Testis (tissue), 2 donors: ENCODE results near the gene SIX5.

Source experiments
- CTCF ChIP-seq, 3 experiments: fragments of 450-650 bp in 2 of 3; fragments of 200-600 bp in 1 of 3; sonication (generic) in 1 of 3; IDR thresholded peaks; one replicate each; pipeline ENCODE4 v1.5.1; 2016 to 2019; ENCODE audit warnings: antibody characterized with exemption in 3 of 3, mild to moderate bottlenecking in 2 of 3, moderate library complexity in 1 of 3
- POLR2A ChIP-seq: fragments of 450-650 bp; IDR thresholded peaks from one replicate; pipeline ENCODE4 v1.6.1; 2017; ENCODE audit warnings: antibody characterized with exemption, mild to moderate bottlenecking, moderate library complexity

- no peak for TF ChIP-seq POLR2A
- no peak for TF ChIP-seq CTCF (IDR thresholded peaks at IDR 0.05)
Measured at GRCh38 chr19:45814851-45815480, 45.9 kb upstream of the SIX5 start, which contains the start of gene RSPH6A.
